ENCODE results near the gene GPR142. TPM values are rescaled to one million over a fixed set of nuclear protein-coding genes. Genes with fewer than 3 reads are reported as not detected.

The GPR142 gene
- total RNA-seq, 4 donors from 2014 or later, result 0.39 to 0.83 (median 0.40) TPM; not detected in 1

DNA sequence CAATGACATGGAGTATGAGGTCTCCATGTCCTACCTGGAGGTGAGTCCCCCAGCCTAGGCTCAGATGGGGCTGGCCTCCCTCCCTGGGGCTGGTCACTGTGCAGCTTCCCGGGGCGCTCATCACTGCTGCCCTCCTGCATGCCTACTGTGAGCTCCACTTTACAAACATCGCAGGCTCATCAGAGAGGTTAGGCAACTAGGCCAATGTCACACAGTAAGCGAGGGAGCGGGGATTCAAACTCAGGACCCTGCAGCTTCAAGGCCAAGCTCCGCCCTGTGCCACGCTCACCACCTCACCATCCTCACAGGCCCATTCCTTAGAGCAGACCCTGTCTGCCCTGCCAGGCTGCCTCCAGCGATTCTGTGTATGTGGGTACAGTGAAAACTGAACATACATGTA is 24.2 kb upstream of the GPR142 start:
- intact Hi-C loops (cut with DNase I), result no loop called here
- H3K36me3 ChIP-seq, result no peaks in the 10 kb centered on the region
- H3K4me3 ChIP-seq, result no peak overlapping the region
- no peak for DNase-seq (ENCODE audit: extremely low spot score)
- no peaks in the 10 kb centered on the region for H3K9me3 ChIP-seq
- no CpG with 5 or more reads among the region's 8 CpGs for WGBS
- no peak overlapping the region for H3K27ac ChIP-seq (replicated peaks in 1 of 4)
- no peaks in the 10 kb centered on the region for H3K4me1 ChIP-seq
- H3K27me3 ChIP-seq, result peaks cover 0 to 82% (median 0%) of the 10 kb centered on the region in 4 donors
- TF ChIP-seq POLR2A (IDR thresholded peaks at IDR 0.05; ENCODE audit: low read depth) (no peak), CTCF (IDR thresholded peaks at IDR 0.05) (no peak), POLR2AphosphoS5 (IDR thresholded peaks at IDR 0.05) (no peak), EP300 (IDR thresholded peaks at IDR 0.05) (no peak)

GRCh38 chr17:74343526-74344284 is 23.6 kb upstream of the GPR142 start:
- no peaks in the 10 kb centered on the region for H3K36me3 ChIP-seq
- intact Hi-C loops (cut with DNase I), result no loop called here
- H3K4me3 ChIP-seq, result no peak overlapping the region
- TF ChIP-seq CTCF (IDR thresholded peaks at IDR 0.05), result no peak
- no peak for TF ChIP-seq POLR2A (IDR thresholded peaks at IDR 0.05; ENCODE audit: low read depth)
- TF ChIP-seq POLR2AphosphoS5 (IDR thresholded peaks at IDR 0.05), result no peak
- TF ChIP-seq EP300 (IDR thresholded peaks at IDR 0.05), result no peak
- WGBS, result 60% methylated on average over 7 of the region's 9 CpGs
- no peaks in the 10 kb centered on the region for H3K9me3 ChIP-seq
- H3K27me3 ChIP-seq, result peaks cover 0 to 83% (median 0%) of the 10 kb centered on the region in 4 donors
- no peak for DNase-seq (ENCODE audit: extremely low spot score)
- no peak overlapping the region for H3K27ac ChIP-seq (replicated peaks in 1 of 4)
- no peaks in the 10 kb centered on the region for H3K4me1 ChIP-seq

DNA sequence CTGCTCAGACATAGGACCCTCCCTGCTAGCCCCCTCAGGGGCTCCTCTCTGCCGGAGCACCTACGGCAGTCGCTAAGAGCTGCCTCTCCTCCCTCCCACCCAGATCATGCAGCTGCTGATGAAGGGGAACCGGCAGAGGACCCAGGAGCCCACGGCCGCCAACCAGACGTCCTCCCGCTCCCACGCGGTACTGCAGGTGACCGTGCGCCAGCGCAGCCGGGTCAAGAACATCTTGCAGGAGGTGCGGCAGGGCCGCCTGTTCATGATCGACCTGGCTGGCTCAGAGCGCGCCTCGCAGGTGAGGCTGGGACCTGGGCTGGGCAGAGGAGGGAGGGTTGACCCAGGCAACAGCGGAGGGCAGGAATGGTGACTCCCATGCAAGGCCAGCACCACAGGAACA is 22.6 kb upstream of the GPR142 start:
- peaks cover 0 to 83% (median 0%) of the 10 kb centered on the region in 4 donors for H3K27me3 ChIP-seq
- no peak overlapping the region for H3K4me3 ChIP-seq
- no peaks in the 10 kb centered on the region for H3K9me3 ChIP-seq
- TF ChIP-seq EP300 (IDR thresholded peaks at IDR 0.05), result no peak
- TF ChIP-seq POLR2A (IDR thresholded peaks at IDR 0.05; ENCODE audit: low read depth), result no peak
- no peak for TF ChIP-seq POLR2AphosphoS5 (IDR thresholded peaks at IDR 0.05)
- TF ChIP-seq CTCF (IDR thresholded peaks at IDR 0.05), result no peak
- H3K36me3 ChIP-seq, result no peaks in the 10 kb centered on the region
- 80% methylated on average over 15 of the region's 21 CpGs for WGBS
- no peak overlapping the region for H3K27ac ChIP-seq (replicated peaks in 1 of 4)
- DNase-seq (ENCODE audit: extremely low spot score), result no peak
- intact Hi-C loops (cut with DNase I), result no loop called here
- no peaks in the 10 kb centered on the region for H3K4me1 ChIP-seq

GRCh38 chr17:74345433-74346241 is 21.7 kb upstream of the GPR142 start:
- H3K4me3 ChIP-seq, result no peak overlapping the region
- H3K27me3 ChIP-seq, result peaks cover 0 to 82% (median 0%) of the 10 kb centered on the region in 4 donors

More at GRCh38 chr17:74345433-74346241, 21.7 kb upstream of the GPR142 start:
- no peaks in the 10 kb centered on the region for H3K36me3 ChIP-seq
- no peak for DNase-seq (ENCODE audit: extremely low spot score)
- no peaks in the 10 kb centered on the region for H3K4me1 ChIP-seq
- TF ChIP-seq CTCF (IDR thresholded peaks at IDR 0.05), result no peak
- no peak for TF ChIP-seq POLR2A (IDR thresholded peaks at IDR 0.05; ENCODE audit: low read depth)
- TF ChIP-seq EP300 (IDR thresholded peaks at IDR 0.05), result no peak
- no peak for TF ChIP-seq POLR2AphosphoS5 (IDR thresholded peaks at IDR 0.05)
- H3K27ac ChIP-seq (replicated peaks in 1 of 4), result no peak overlapping the region
- no peaks in the 10 kb centered on the region for H3K9me3 ChIP-seq
- 80% methylated on average over 10 of the region's 13 CpGs for WGBS
- intact Hi-C loops (cut with DNase I), result no loop called here

All from esophagus muscularis mucosa (tissue), 4 donors.